Measurements from ENCODE around the gene UBTD1.

DNA sequence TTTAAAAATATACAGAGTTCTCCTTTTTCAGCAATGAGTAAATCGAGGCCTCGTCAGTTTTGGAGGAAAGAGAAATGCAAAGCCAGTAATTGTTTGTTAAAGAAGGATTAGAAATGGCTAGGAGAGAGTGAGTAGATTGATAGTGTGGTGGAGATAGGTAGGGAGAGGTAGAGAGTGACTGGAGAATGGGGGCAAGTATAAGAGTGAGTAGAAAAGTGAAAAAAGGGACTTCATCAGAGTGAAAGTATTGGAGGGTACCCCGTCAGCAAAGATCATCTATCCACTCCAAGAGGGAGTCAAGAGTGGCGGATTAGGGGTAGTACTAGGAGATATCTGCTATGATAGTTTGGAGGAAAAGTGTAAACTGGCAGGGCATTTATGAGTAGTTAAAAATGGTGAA, 64.6 kb downstream of the UBTD1 start:
- TF ChIP-seq, protein P1, sequence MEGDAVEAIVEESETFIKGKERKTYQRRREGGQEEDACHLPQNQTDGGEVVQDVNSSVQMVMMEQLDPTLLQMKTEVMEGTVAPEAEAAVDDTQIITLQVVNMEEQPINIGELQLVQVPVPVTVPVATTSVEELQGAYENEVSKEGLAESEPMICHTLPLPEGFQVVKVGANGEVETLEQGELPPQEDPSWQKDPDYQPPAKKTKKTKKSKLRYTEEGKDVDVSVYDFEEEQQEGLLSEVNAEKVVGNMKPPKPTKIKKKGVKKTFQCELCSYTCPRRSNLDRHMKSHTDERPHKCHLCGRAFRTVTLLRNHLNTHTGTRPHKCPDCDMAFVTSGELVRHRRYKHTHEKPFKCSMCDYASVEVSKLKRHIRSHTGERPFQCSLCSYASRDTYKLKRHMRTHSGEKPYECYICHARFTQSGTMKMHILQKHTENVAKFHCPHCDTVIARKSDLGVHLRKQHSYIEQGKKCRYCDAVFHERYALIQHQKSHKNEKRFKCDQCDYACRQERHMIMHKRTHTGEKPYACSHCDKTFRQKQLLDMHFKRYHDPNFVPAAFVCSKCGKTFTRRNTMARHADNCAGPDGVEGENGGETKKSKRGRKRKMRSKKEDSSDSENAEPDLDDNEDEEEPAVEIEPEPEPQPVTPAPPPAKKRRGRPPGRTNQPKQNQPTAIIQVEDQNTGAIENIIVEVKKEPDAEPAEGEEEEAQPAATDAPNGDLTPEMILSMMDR (IDR thresholded peaks at IDR 0.05): no peak
- TF ChIP-seq ZFX (IDR thresholded peaks at IDR 0.05; ENCODE audit: borderline replicate concordance): no peak

Measured in 22Rv1 (cell line).